Measurements from ENCODE around the gene SMNDC1.

DNA sequence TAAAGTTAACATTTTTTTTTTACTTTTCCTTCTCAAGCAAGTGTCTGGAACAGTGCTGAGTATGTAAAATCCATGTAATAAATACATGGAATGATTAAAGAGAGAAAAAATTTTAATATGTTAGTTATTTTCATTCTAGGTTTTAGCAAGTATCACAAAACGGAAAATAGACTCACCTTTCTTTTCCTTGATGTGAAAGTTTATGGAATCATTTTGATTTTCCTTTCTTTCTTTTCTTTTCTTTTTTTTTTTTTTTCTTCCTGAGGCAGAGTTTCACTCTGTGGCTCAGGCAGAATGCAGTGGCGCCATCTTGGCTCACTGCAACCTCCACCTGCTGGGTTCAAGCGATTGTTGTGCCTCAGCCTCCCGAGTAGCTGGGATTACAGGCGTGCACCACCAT lies 28.1 kb downstream of the SMNDC1 start:
- TF ChIP-seq CTCF (IDR thresholded peaks at IDR 0.05; ENCODE audit: insufficient read depth, low read length, poor library complexity, severe bottlenecking) (no peak), EZH2phosphoT487 (conservative IDR thresholded peaks at IDR 0.05; ENCODE audit: low read length) (no peak)
